Globus pallidus (tissue), 1 donor: ENCODE data around the gene KRTAP4-7.
A peak's percentile ranks its signal among the peaks of the same experiment; 100 is the strongest.
"Not testable (repeated sequence)": the region's sequence is repeated elsewhere in the genome, so short reads cannot be mapped to it uniquely, and the experiment has no call there.

ENCODE experiments used
- DNase-seq: peaks from one replicate; pipeline ENCODE4 v3.0.0-alpha.2; 2015; ENCODE audit warnings: low spot score

The KRTAP4-7 gene

DNA sequence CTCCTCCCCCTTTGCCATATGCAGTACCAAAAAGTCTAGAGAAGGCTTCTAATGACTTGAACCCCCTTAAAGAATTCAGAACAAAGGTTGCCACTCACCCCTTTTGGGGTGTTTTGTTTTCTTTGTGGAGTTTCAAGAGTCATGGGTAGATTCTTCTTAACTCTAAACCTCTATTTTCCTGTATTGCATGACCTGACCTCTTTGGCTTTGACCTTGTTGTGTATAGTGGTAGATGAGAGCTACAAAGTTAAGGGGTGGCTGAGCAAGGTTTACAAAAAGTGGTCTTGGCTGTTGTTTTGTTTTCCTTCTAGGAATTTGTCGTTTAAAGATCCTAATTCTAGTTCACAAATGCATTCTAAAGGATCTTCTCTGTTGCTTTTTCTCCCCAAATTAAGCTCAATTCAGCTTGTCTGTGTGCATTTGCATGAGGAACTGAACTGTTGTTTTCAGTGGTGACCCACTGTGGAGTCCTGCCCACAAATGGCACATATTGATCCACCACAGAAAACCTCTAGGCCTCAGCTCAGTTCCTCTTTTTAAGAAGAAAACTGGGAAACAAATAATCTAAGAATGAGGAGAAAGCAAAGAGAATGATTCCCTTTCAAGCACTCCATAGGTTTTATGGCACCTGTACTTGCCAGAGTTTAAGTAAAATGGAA, 24.9 kb downstream of the KRTAP4-7 start:
- DNase-seq, result not testable (repeated sequence)

DNA sequence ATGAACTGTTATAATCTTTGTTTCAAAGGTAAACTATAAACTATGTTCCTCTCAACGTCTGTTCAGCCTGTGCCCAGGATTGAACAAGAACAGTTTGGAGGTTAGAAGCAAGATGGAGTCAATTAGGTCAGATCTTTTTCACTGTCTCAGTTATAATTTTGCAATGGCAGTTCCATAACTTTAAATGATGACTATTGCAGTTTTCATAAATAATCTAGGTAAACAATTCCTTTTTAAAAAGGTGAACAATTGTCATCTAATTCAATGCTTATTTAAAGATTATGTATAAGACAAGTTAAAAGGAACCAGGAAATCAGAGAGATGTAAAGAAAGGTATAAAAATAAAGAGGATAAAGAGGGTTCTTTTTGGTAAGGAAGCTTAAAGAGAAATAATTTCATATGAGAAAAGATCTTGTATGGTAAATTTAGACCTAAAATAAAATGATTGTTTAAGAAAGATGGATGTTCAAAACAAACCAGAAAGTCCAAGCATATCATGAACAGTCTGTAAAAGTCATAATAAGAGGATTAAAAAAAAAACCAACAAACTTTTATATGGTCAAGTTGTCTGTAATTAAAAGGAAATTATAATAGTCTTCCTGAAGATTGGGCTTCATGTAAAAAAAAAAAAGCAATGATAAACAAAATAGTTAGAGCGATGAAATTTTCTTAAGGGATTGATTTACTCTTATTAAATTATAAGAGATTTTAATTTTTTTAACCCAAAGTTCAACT, 27.4 kb downstream of the KRTAP4-7 start:
- no peak for DNase-seq

DNA sequence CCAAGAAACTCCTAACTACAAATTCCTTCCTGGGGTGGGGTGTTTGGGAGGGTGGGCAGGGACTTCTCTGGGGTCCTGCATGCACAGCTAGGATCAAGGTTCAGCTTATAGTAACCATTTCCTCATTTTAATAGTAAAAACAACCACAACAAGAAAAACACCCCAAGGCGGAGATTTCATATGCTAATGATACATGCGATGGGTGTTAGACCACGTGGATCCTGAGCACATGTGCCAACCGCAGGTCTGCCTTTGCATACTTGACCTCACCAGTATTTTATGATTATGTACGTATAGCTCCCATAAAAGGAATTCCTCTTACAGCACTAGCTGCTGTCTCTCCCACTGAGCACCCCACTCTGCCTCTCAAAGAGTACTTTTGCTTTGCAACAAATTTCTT, 32.3 kb downstream of the KRTAP4-7 start:
- no peak for DNase-seq

DNA sequence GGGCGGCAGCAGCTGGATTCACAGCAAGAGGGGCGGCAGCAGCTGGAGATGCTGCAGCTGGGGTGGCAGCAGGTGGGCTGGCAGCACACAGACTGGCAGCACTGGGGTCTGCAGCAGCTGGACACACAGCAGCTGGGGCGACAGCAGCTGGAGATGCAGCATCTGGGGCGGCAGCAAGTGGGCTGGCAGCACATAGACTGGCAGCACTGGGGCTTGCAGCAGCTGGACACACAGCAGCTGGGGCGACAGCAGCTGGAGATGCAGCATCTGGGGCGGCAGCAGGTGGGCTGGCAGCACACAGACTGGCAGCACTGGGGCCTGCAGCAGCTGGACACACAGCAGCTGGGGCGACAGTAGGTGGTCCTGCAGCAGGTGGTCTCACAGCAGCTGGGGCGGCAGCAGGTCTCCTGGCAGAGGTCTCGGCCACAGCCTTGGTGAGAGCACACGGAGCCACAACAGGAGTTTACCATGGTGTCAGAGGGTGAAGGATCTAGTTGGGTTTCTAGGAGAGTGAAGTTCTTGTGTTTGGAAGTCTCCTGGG, 34.0 kb downstream of the KRTAP4-7 start, which contains the start of gene KRTAP4-11:
KRTAP4-11 (minus strand) TSS at position 528 of the 541 bp plus-strand sequence; CDS start at position 470, 58 bp downstream.
- not testable (repeated sequence) for DNase-seq

DNA sequence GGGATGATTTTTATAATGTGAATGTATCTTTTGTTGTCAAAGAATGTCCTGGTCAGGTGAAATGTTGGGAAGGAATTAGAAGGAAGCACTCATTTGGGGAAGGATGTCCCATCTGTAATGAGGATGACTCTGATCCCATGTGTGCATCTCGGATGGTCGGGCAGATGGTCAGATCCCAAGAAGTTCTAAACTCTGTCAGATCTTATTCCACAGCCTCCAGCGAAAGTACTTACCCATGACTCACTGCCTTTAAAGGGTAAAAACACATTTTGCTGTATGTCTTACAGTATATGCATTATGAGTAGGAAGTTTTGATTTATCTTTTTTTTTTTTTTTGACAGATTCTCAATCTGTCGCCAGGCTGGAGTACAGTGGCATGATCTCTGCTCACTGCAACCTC, 34.8 kb downstream of the KRTAP4-7 start:
- DNase-seq, result no peak

DNA sequence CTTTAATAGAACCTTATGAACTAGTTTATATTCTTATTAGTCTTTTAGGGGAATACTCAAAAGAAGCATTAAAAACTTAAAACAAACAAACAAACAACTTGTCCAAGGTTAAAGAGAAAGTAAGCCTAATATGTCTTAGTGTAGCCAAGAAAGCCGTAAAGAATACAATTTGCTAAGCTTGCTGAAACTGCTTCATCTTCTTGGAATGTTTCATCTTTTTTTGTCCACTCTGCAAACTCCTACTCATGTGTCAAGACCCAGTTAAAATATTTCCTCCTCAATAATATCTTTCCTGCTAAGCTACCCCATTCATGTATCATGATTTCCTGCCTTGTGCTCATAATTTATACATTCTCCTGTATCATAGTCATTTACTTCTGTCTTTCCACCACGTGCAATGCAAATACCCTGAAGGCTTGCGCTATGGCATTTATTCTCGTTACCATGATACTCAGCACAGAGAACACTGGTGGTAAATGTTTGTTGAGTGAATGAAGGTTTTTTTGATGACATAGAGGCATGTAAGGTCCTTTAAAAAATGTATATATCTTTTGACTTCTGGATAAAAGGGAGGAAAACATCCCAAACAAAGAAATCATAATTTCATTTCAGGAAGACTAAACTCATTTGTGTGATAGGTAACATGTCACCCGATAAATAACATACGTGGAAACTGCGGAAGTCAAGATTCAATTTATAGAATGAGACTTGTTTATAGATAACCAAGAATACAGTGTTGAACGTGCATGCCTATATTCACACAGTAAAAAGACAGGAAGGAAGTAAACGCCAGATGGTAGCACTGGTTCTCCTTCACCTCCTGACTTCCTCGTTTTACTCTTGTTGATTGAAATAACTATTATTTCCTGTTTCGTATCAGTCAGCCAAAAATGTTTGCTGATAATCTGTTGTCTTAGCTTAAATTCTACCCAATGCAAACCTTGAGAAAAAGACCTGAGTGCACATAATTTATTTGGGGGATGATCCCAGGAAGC, 36.0 kb downstream of the KRTAP4-7 start:
- DNase-seq, result peak; percentile 3

DNA sequence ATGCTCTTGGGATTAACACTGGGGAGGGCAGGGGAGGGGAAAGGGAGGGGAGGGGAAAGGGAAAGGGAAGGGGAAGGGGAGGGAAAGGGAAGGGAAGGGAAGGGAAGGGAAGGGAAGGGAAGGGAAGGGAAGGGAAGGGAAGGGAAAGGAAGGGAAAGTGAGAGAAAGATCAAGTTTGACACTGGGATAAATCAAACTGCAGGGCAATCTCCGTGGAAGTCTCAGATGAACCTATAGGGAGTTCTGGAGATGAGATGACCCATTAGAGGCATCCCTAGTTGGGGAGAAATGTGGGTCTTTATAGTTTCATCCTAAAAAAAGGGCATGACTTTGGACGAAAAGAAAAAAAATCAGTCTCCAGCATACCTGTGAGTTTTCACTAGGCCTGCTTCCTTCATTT, 37.8 kb downstream of the KRTAP4-7 start:
- DNase-seq, result no peak

DNA sequence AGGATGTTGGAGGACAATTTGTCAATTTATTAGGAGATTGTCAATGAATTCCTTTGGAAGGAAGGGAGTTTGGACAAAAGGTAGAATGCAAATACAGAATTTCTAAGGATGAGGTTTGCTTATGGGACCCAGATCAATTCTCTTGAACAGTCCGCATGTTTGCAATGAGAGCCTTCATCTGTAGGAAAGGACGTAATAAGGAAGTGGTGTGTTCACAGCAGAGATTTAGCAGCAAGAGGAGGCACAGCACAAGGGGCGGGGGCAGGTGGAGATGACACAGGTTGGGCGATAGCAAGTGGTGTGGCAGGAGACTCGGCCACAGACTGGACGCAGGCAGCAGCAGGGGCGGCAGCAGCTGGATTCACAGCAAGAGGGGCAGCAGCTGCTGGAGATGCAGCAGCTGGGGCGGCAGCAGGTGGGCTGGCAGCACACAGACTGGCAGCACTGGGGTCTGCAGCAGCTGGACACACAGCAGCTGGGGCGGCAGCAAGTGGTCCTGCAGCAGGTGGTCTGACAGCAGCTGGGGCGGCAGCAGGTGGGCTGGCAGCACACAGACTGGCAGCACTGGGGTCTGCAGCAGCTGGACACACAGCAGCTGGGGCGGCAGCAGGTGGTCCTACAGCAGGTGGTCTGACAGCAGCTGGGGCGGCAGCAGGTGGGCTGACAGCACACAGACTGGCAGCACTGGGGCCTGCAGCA, 39.5 kb downstream of the KRTAP4-7 start:
- not testable (repeated sequence) for DNase-seq

DNA sequence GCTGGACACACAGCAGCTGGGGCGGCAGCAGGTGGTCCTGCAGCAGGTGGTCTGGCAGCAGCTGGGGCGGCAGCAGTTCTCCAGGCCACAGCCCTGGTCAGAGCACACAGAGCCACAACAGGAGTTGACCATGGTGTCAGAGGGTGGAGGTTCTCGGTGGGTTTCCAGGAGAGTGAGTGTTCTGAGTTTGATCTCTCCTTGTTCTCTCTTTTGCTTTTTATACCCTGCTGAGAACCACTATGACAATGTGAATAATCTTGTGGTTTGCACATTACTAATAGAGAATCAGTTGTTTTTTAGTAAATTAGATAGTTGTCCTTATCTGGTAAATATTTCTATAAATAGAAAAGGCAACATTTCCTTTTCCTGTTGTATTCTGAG, 40.0 kb downstream of the KRTAP4-7 start, which contains the start of gene KRTAP4-12:
KRTAP4-12 (minus strand) TSS at position 192 of the 381 bp plus-strand sequence; CDS start at position 132, 60 bp downstream.
- DNase-seq, result not testable (repeated sequence)

DNA sequence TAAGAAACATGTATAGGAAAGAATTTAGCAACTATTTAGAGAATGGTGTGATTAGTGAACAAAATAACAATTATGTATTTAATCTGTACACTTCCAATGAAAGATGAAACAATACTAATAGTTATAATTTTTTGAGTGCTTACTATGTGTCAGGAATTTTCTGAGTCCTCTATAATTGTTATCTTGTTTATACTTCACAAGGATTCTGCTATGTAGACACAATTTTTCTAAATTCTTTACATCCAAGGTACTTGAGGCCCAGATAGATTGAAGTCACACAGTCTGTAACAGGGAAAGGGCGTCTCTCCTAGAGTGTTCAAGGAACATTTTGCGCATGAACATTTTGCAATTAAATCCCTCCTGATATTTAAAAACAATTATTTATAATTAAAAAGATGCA, 41.1 kb downstream of the KRTAP4-7 start:
- DNase-seq, result no peak

DNA sequence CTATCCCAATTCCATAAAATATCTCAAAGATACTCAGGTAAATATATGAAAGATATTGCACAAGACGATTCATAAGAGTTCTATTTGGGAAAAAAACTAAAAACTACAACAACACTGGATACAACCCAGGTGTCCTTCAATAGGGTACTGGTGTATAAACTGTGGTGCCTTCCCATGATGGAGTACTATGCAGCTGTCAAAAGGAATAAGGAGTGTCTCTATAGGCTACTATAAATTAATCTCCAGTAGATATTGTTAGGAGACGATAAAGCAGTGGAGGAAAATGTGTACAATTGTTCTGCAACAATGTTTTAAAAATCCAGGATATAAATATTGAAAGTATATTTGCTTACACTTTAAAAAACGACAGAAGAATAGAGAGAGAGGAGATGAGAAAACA, 42.5 kb downstream of the KRTAP4-7 start:
- DNase-seq, result no peak

DNA sequence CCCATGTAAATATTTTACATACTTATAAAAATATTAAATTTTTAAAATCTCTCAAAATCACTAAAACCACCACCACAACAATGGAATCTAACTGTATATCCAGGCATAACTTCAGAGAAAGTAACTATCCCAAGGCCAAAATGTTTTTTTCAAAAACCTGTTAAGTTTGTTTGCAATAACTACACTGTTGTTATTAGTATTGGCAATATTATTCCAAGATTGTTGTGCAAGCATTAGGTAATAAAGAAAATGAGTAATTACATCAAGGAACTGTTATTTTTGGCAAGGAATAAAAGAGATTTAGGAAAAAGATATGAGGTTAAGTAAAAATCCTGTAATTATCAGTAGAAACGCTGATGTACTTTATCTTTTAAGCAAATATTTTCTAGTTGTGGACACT, 43.4 kb downstream of the KRTAP4-7 start:
- DNase-seq, result no peak

DNA sequence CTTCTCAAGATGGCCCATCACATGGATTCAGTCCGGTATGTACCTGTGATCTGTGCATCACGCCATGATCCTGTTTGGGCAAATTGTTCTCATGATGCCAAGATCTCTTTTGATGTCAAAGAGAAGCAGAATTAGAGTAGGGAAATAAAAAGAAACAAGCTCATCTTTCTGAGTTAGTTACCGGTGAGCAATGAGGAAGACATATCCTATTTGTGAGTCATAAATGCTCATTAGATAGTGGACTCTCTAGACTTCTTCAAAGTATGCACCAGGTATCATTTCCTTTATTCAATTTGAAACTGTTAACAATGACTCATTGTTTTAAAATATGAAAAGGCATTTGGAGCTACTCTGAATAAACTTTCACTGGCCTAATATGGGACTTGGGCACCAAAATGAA, 48.0 kb downstream of the KRTAP4-7 start:
- no peak for DNase-seq

DNA sequence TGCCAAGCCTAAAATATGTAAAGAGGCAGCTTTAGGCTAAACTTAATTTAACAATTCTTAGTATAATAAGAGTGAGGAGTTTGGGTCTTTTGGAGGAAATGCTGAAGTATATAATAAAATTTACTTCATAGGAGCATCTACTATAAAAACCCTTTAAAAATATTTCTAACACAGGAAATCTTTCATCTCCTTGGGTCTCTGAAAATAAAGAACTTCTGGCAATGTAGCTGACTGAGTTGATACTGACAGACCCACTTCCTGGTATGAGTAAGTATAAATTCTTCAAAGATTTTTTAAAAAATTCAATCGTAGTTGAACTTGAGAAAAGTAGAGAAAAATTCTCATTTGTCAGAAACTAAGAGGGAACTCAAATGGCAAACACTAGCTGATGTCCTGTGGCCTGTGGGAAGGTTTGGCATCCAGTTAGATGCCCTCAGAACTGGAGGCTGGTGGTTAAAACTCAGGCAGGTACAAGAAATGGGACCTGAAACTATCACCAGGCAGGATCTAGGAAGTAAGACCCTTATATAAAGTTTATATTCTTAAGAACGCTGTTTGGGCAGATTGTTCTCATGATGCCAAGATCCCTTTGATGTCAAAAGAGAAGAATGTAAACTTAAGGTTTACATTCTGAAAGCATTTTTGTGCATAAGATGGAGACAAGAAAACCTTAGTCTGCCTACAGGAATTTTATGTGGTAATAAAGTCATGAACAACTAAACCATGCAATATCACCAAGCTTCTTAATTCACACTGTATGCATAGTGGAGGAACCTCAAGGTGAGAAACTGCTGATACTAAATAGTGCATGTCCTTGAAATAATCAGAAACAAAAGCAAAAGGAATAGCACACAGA, 50.2 kb downstream of the KRTAP4-7 start:
- DNase-seq, result no peak
